PFSK-1 (cell line): ENCODE data around the gene PAN2.

ENCODE experiments used
- POLR2AphosphoS5 ChIP-seq: IDR thresholded peaks from 2 replicates; pipeline ENCODE4 v1.6.1; 2012; ENCODE audit warnings: low read depth, mild to moderate bottlenecking, control low read depth, low read length, moderate library complexity
- SIN3A ChIP-seq: IDR thresholded peaks from 2 replicates; pipeline ENCODE4 v1.6.1; 2012; ENCODE audit warnings: mild to moderate bottlenecking, low read length, moderate library complexity, borderline replicate concordance; ENCODE audit not compliant: insufficient read depth

GRCh38 chr12:56338308-56339157, 4.7 kb upstream of the PAN2 start, which contains the start of gene IL23A:
- TF ChIP-seq SIN3A (no peak), POLR2AphosphoS5 (no peak)
